ENCODE data around the gene ZNF710.
"Not testable (repeated sequence)": the region's sequence is repeated elsewhere in the genome, so short reads cannot be mapped to it uniquely, and the experiment has no call there.

The ZNF710 gene

GRCh38 chr15:90062973-90063769 lies 62.0 kb downstream of the ZNF710 start:
- no peak for DNase-seq

GRCh38 chr15:90063770-90064247 lies 62.7 kb downstream of the ZNF710 start:
- DNase-seq = no peak

GRCh38 chr15:90064911-90065681 lies 64.0 kb downstream of the ZNF710 start:
- DNase-seq = no peak

GRCh38 chr15:90065682-90066049 lies 64.5 kb downstream of the ZNF710 start:
- no peak for DNase-seq

GRCh38 chr15:90067181-90067952 lies 66.2 kb downstream of the ZNF710 start:
- no peak for DNase-seq

GRCh38 chr15:90067953-90068606 lies 67.0 kb downstream of the ZNF710 start:
- no peak for DNase-seq

GRCh38 chr15:90070623-90071022 lies 69.5 kb downstream of the ZNF710 start:
- DNase-seq = not testable (repeated sequence)

- peak; percentile 66 for DNase-seq
These were observed 70.2 kb downstream of the ZNF710 start for GRCh38 chr15:90071220-90071807.

GRCh38 chr15:90072978-90073640 lies 72.0 kb downstream of the ZNF710 start:
- no peak for DNase-seq

GRCh38 chr15:90074023-90074422 lies 72.9 kb downstream of the ZNF710 start:
- no peak for DNase-seq

GRCh38 chr15:90074916-90075315 lies 73.8 kb downstream of the ZNF710 start:
- DNase-seq = no peak

- no peak for DNase-seq
These were observed 74.5 kb downstream of the ZNF710 start for GRCh38 chr15:90075420-90076289.

GRCh38 chr15:90076716-90077115 lies 75.6 kb downstream of the ZNF710 start:
- DNase-seq = no peak

GRCh38 chr15:90078965-90079364 lies 77.8 kb downstream of the ZNF710 start:
- no peak for DNase-seq

- no peak for DNase-seq
These were observed 78.7 kb downstream of the ZNF710 start for GRCh38 chr15:90079619-90080457.

GRCh38 chr15:90080458-90080755 lies 79.3 kb downstream of the ZNF710 start:
- DNase-seq = no peak

- no peak for DNase-seq
These were observed 79.8 kb downstream of the ZNF710 start for GRCh38 chr15:90080818-90081393.

GRCh38 chr15:90082140-90082715 lies 81.1 kb downstream of the ZNF710 start:
- no peak for DNase-seq

- DNase-seq = no peak
These were observed 82.3 kb downstream of the ZNF710 start for GRCh38 chr15:90083419-90083818.

Data from effector CD8-positive, alpha-beta T cell (primary cell).